Thoracic aorta (tissue), 2 donors: ENCODE data around the gene NCF4. TPM values are rescaled to one million over a fixed set of nuclear protein-coding genes. Genes with fewer than 3 reads are reported as not detected.

ENCODE experiments used
- ATAC-seq: fragments of 150-250 bp; one replicate; pipeline ENCODE4 v1.8.0; 2017; ENCODE audit warnings: low read depth; ENCODE audit not compliant: insufficient number of reproducible peaks, low FRiP score
- DNase-seq: peaks from one replicate; pipeline ENCODE4 v3.0.0-alpha.2; 2020; ENCODE audit warnings: low spot score
- H3K27ac ChIP-seq, 2 donors: fragments of 200-600 bp; sonication (generic); 1 replicate in 1 of 2; 2 replicates in 1 of 2; pipeline ENCODE4 v1.5.1; 2016; ENCODE audit warnings: mild to moderate bottlenecking in 2 of 2, moderate library complexity in 2 of 2
- H3K27me3 ChIP-seq: fragments of 200-600 bp; sonication (generic); replicated peaks from 2 replicates; pipeline ENCODE4 v1.6.0; 2016; ENCODE audit warnings: mild to moderate bottlenecking; ENCODE audit not compliant: insufficient read depth
- H3K36me3 ChIP-seq: fragments of 200-600 bp; sonication (generic); one replicate; pipeline ENCODE4 v1.5.1; 2016
- H3K4me1 ChIP-seq, 2 donors: fragments of 200-600 bp; sonication (generic); 1 replicate in 1 of 2; 2 replicates in 1 of 2; pipeline versions ENCODE4 v1.5.1 to v1.6.0; 2016; ENCODE audit warnings: low read depth in 2 of 2, mild to moderate bottlenecking in 1 of 2; ENCODE audit not compliant: control insufficient read depth in 1 of 2
- H3K4me3 ChIP-seq: fragments of 200-600 bp; sonication (generic); 2 replicates; pipeline ENCODE4 v1.5.1; 2016; ENCODE audit warnings: mild to moderate bottlenecking
- H3K9me3 ChIP-seq: fragments of 200-600 bp; sonication (generic); 2 replicates; pipeline ENCODE4 v1.5.1; 2016
- total RNA-seq, 2 donors: library from RNA; depleted of rRNA; stranded (reverse); fragments of >200 nt; gene quantifications; one replicate each; pipeline versions ENCODE4 v1.1.0 to v1.2.3, GENCODE V29; 2016
- TF ChIP-seq, protein P1 (sequence below): fragments of 200-600 bp; sonication (generic); IDR thresholded peaks from one replicate; pipeline ENCODE4 v1.5.1; 2019; ENCODE audit warnings: antibody characterized with exemption

NCF4 gene
- total RNA-seq, 2 donors from 2014 or later, result 38.1 to 68.8 TPM

DNA sequence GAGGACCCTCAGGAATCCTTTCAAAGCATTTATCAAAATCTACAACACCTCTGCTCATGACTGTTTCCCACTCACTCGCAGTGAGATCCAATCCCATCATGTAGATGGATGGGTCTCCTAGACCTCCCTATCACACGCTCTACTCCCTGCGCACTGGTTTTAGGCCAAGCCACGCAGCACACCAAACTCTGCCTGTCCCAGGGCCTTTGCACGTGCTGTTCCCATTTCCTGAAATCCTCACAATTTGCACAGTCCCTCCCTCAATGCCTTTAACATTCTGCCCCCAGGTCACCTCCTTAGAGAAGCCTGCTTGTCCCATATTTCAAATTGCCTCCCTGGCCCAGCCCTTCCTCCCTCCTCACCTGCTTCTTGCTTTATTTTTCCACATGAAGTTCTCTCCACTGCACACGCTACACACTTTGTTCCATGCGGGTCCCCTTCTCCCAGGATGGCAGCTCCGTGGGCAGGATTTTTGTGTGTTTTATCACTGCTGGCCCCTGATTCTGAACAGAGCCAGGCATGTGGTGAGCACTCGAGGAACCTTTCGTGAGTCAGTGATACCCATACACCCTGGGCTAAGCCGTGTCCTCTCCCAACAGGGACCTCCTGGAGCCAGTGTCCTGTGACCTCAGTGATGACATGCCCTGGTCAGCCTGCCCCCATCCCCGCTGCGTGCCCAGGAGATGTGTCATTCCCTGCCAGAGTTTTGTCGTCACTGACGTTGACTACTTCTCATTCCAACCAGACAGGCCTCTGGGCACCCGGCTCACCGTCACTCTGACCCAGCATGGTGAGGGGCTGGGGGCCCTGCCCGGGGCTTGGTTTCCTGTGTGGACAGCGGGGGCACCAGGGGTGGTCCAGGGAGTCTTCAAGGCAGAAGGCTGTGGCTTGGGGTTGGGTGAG is 64.8 kb downstream of the NCF4 start:
- Histone ChIP-seq H3K27me3 (no peaks in the 10 kb centered on the region), H3K36me3 (no peaks in the 10 kb centered on the region), H3K4me3 (no peak overlapping the region), H3K9me3 (no peaks in the 10 kb centered on the region), H3K27ac (no peak overlapping the region), H3K4me1 (no peaks in the 10 kb centered on the region)
- DNase-seq, result no peak
- ATAC-seq, result no peak
- TF ChIP-seq, protein P1, sequence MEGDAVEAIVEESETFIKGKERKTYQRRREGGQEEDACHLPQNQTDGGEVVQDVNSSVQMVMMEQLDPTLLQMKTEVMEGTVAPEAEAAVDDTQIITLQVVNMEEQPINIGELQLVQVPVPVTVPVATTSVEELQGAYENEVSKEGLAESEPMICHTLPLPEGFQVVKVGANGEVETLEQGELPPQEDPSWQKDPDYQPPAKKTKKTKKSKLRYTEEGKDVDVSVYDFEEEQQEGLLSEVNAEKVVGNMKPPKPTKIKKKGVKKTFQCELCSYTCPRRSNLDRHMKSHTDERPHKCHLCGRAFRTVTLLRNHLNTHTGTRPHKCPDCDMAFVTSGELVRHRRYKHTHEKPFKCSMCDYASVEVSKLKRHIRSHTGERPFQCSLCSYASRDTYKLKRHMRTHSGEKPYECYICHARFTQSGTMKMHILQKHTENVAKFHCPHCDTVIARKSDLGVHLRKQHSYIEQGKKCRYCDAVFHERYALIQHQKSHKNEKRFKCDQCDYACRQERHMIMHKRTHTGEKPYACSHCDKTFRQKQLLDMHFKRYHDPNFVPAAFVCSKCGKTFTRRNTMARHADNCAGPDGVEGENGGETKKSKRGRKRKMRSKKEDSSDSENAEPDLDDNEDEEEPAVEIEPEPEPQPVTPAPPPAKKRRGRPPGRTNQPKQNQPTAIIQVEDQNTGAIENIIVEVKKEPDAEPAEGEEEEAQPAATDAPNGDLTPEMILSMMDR, result no peak

DNA sequence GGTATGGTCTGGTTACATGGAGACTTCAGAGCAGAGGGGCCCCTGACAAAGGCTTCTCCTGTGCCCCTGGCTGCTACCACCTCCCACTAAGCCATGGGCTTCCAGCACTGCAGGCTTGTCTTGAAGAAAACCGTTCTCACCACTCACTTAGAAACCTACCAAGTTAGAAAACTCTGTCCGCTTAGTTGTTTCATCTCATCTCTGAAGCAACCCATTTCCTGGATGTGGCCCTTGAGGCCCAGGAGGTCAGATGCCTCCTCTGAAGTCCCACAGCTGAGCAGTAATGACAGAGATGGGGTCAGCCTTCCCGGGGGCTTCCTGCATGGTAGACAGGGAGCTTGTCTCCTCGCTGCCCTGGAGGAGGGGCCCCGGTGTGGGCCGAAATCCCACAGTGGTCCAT is 65.5 kb downstream of the NCF4 start:
- TF ChIP-seq, protein P1, result no peak

DNA sequence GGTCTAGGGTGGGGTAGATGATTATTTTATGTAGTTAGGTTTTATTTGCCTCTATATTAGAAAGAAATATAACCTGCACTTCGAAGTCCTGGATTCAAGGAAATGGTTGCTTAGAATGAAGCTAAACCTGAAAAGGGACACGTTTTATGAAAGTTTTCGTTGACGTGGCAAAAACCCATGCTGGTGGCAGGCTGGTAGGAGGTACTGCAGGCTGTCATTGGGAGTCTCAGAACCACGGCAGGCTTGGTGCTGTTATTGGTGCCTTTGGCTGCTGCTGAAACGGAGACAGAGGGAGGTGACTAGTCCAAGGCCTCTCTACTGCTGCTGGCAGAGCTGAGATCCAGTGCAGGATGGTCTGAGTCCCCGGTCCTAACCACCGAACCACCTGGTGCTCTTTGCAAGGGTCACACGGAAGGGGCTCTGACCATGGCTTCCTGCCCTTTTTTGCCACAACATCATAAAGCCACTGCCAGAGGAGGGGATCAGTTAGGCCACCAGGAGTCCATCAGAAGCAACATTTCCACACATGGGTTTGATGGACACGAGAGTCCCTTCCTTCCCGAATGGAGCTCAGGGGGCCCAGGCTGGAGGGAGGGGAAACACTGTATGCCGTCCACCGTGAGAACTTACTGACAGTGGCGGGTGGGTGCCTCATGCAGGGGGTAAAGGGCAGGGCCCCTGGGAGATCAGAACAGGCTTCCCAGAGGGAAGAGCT is 66.1 kb downstream of the NCF4 start:
- DNase-seq, result no peak
- H3K4me3 ChIP-seq, result no peak overlapping the region
- no peak overlapping the region for H3K27ac ChIP-seq
- TF ChIP-seq, protein P1, result no peak
- no peaks in the 10 kb centered on the region for H3K36me3 ChIP-seq
- no peaks in the 10 kb centered on the region for H3K9me3 ChIP-seq
- no peaks in the 10 kb centered on the region for H3K27me3 ChIP-seq
- H3K4me1 ChIP-seq, result no peaks in the 10 kb centered on the region
- ATAC-seq, result no peak

More for the DNA sequence above, 65.5 kb downstream of the NCF4 start:
- no peak overlapping the region for H3K27ac ChIP-seq
- no peaks in the 10 kb centered on the region for H3K4me1 ChIP-seq
- no peaks in the 10 kb centered on the region for H3K9me3 ChIP-seq
- H3K4me3 ChIP-seq, result no peak overlapping the region
- DNase-seq (no peak), ATAC-seq (no peak)
- no peaks in the 10 kb centered on the region for H3K36me3 ChIP-seq
- no peaks in the 10 kb centered on the region for H3K27me3 ChIP-seq

Other genes with a start within 250 kb of the NCF4 start
- gene CACNG2, start 157.3 kb upstream of the NCF4 start, total RNA-seq, result not detected
- gene IFT27, start 84.9 kb upstream of the NCF4 start, total RNA-seq, result 10 to 100 TPM; 15.0 to 16.0 TPM
- not detected for gene PVALB, start 44.0 kb upstream of the NCF4 start, total RNA-seq
- 10 to 100 TPM; 13.0 to 21.4 TPM for gene CSF2RB, start 52.6 kb downstream of the NCF4 start, total RNA-seq
- gene TST, start 158.4 kb downstream of the NCF4 start, total RNA-seq, result 10 to 100 TPM in 1 of 2 donors, 1 to 10 TPM in 1; 8.5 to 26.9 TPM
- 100 to 1,000 TPM in 1 of 2 donors, 10 to 100 TPM in 1; 70.1 to 108 TPM for gene MPST, start 158.7 kb downstream of the NCF4 start, total RNA-seq
- gene KCTD17, start 190.7 kb downstream of the NCF4 start, total RNA-seq, result 10 to 100 TPM; 16.7 to 32.4 TPM
- gene TMPRSS6, start 248.7 kb downstream of the NCF4 start, total RNA-seq, result not detected